CD4-positive, alpha-beta T cell (primary cell): ENCODE measurements around the gene IGFALS. TPM values are rescaled to one million over a fixed set of nuclear protein-coding genes. Genes with fewer than 3 reads are reported as not detected.

Experiments
- ATAC-seq: fragments of 200-7000 bp; cut with Tn5 transposase; one replicate; pipeline ENCODE4 v1.10.0; 2022; ENCODE audit warnings: mild to moderate bottlenecking; ENCODE audit not compliant: poor library complexity
- CTCF ChIA-PET: fragments of 350-600 bp; sonication (Branson Sonifier 250); formaldehyde crosslinking; loops from one replicate; lab custom pipeline; 2021; ENCODE audit warnings: antibody characterized with exemption, inconsistent platforms; lab: Charles Lee
- POLR2A ChIA-PET: fragments of 350-600 bp; sonication (Branson Sonifier 250); formaldehyde crosslinking; loops from one replicate; lab custom pipeline; 2021; ENCODE audit warnings: antibody characterized with exemption, inconsistent platforms; lab: Charles Lee
- DNase-seq, 14 experiments: peaks; one replicate each; pipeline ENCODE4 v3.0.0-alpha.2; 2013 to 2020; ENCODE audit warnings: mixed read lengths in 2 of 14
- H3K27ac ChIP-seq, 2 donors: one replicate each; pipeline versions ENCODE4 v1.5.1 to v1.7.0; 2013; ENCODE audit warnings: low read length in 2 of 2, low read depth in 1 of 2, mild to moderate bottlenecking in 1 of 2
- H3K27me3 ChIP-seq, 2 experiments: 1 replicate in 1 of 2; 2 replicates in 1 of 2; pipeline versions ENCODE4 v1.6.1 to v1.7.0; 2013; ENCODE audit warnings: low read length in 2 of 2, control low read depth in 1 of 2, mild to moderate bottlenecking in 1 of 2, moderate library complexity in 1 of 2; ENCODE audit not compliant: insufficient read depth in 2 of 2, control insufficient read depth in 1 of 2
- H3K36me3 ChIP-seq: one replicate; pipeline ENCODE4 v1.6.1; 2013; ENCODE audit warnings: low read length, control low read depth; ENCODE audit not compliant: insufficient read depth
- H3K4me1 ChIP-seq: one replicate; pipeline ENCODE4 v1.6.1; 2013; ENCODE audit warnings: low read length, control low read depth; ENCODE audit not compliant: insufficient read depth
- H3K4me3 ChIP-seq: one replicate; pipeline ENCODE4 v1.5.1; 2013; ENCODE audit warnings: mild to moderate bottlenecking, low read length, moderate library complexity
- H3K9me3 ChIP-seq, 2 experiments: 1 replicate in 1 of 2; 2 replicates in 1 of 2; pipeline versions ENCODE4 v1.6.1 to v1.7.0; 2013; ENCODE audit warnings: low read length in 2 of 2, mild to moderate bottlenecking in 2 of 2, control low read depth in 1 of 2, moderate library complexity in 1 of 2; ENCODE audit not compliant: control insufficient read depth in 1 of 2, insufficient read depth in 1 of 2
- H3K27ac Mint-ChIP-seq: one replicate; pipeline ENCODE4 v1.8.0; 2020; ENCODE audit warnings: mixed read lengths
- H3K27me3 Mint-ChIP-seq: one replicate; pipeline ENCODE4 v1.8.0; 2021; ENCODE audit warnings: mixed read lengths
- H3K36me3 Mint-ChIP-seq: one replicate; pipeline ENCODE4 v1.8.0; 2021; ENCODE audit warnings: low read depth, mixed read lengths
- H3K4me1 Mint-ChIP-seq: one replicate; pipeline ENCODE4 v1.8.0; 2021; ENCODE audit warnings: low read depth, mixed read lengths
- H3K4me3 Mint-ChIP-seq: one replicate; pipeline ENCODE4 v1.8.0; 2020; ENCODE audit warnings: mild to moderate bottlenecking, mixed read lengths
- H3K9me3 Mint-ChIP-seq: one replicate; pipeline ENCODE4 v1.8.0; 2020; ENCODE audit warnings: mixed read lengths
- CTCF ChIP-seq: fragments of 200-600 bp; IDR thresholded peaks from one replicate; pipeline ENCODE4 v1.8.0; 2022; ENCODE audit warnings: antibody characterized with exemption, mild to moderate bottlenecking
- intact Hi-C, 2 experiments: fragments of 100-400 bp; cut with DNase I in 1 of 2; cut with micrococcal nuclease in 1 of 2; formaldehyde crosslinking; loops; one replicate each; pipeline versions ENCODE4 v1.15.1 to v1.9.0; 2023 to 2025; cut with DNase I, micrococcal nuclease
- total RNA-seq, 174 experiments: library from RNA in 2 of 174; stranded (reverse) in 2 of 174; gene quantifications; one replicate each; pipeline ENCODE4 v1.2.3 and lab custom pipeline; 2021 to 2026

Gene IGFALS
- total RNA-seq, 2 experiments from 2014 or later = 0.67 to 0.80 TPM

GRCh38 chr16:1762196-1762878, 31.2 kb downstream of the IGFALS start:
- Mint-ChIP-seq H3K4me1 (peaks cover 1% of the 10 kb centered on the region), H3K27ac (no peak overlapping the region), H3K4me3 (no peak overlapping the region), H3K27me3 (no peaks in the 10 kb centered on the region), H3K9me3 (no peaks in the 10 kb centered on the region), H3K36me3 (peaks cover 15% of the 10 kb centered on the region)
- intact Hi-C loops = no loop called here
- H3K36me3 ChIP-seq = peaks cover 68% of the 10 kb centered on the region
- H3K4me3 ChIP-seq = no peak overlapping the region
- CTCF ChIA-PET = no interaction called here
- no peaks in the 10 kb centered on the region for H3K27me3 ChIP-seq
- ATAC-seq (no peak), DNase-seq (no peak)
- POLR2A ChIA-PET = no interaction called here
- H3K9me3 ChIP-seq = no peaks in the 10 kb centered on the region
- no peak overlapping the region for H3K27ac ChIP-seq
- peaks cover 7% of the 10 kb centered on the region for H3K4me1 ChIP-seq
- no peak for TF ChIP-seq CTCF

GRCh38 chr16:1761751-1762150, 31.8 kb downstream of the IGFALS start:
- H3K27ac ChIP-seq = no peak overlapping the region
- Mint-ChIP-seq H3K27me3 (no peaks in the 10 kb centered on the region), H3K4me3 (no peak overlapping the region), H3K4me1 (peaks cover 7% of the 10 kb centered on the region), H3K9me3 (no peaks in the 10 kb centered on the region), H3K36me3 (peaks cover 16% of the 10 kb centered on the region), H3K27ac (no peak overlapping the region)
- no peak for TF ChIP-seq CTCF
- DNase-seq (no peak), ATAC-seq (no peak)
- no peaks in the 10 kb centered on the region for H3K27me3 ChIP-seq
- H3K4me1 ChIP-seq = peaks cover 13% of the 10 kb centered on the region
- H3K9me3 ChIP-seq = no peaks in the 10 kb centered on the region
- intact Hi-C loops = no loop called here
- H3K4me3 ChIP-seq = no peak overlapping the region
- CTCF ChIA-PET = no interaction called here
- H3K36me3 ChIP-seq = peaks cover 63% of the 10 kb centered on the region
- POLR2A ChIA-PET = no interaction called here

- TF ChIP-seq CTCF = no peak
- Histone ChIP-seq H3K27ac (no peak overlapping the region), H3K36me3 (peaks cover 55% of the 10 kb centered on the region), H3K27me3 (no peaks in the 10 kb centered on the region), H3K9me3 (no peaks in the 10 kb centered on the region), H3K4me3 (no peak overlapping the region), H3K4me1 (peaks cover 17% of the 10 kb centered on the region)
- Mint-ChIP-seq H3K27me3 (no peaks in the 10 kb centered on the region), H3K9me3 (no peaks in the 10 kb centered on the region), H3K4me3 (no peak overlapping the region), H3K36me3 (peaks cover 19% of the 10 kb centered on the region), H3K27ac (no peak overlapping the region), H3K4me1 (peaks cover 10% of the 10 kb centered on the region)
- no peak for ATAC-seq
- ChIA-PET POLR2A (no interaction called here), CTCF (no interaction called here)
- intact Hi-C loops = no loop called here
- no peak for DNase-seq
Measured at GRCh38 chr16:1760911-1761310, 32.6 kb downstream of the IGFALS start.
